HG03139 (cell line): ENCODE data around the gene DCP1A.
"Not testable (repeated sequence)": the region's sequence is repeated elsewhere in the genome, so short reads cannot be mapped to it uniquely, and the experiment has no call there.

Experiments used
- ATAC-seq: cut with Tn5 transposase; IDR thresholded peaks from one replicate; pipeline ENCODE4 v1.9.1; 2021; ENCODE audit not compliant: unreplicated experiment

The DCP1A gene

GRCh38 chr3:53347261-53348064 lies at the start of gene DCP1A:
Gene DCP1A, minus strand, starts transcription at chr3:53347543. Its CDS starts 26 bp downstream, at chr3:53347517.
- ATAC-seq, result peak; percentile 95

- no peak for ATAC-seq
These were observed 37.4 kb upstream of the DCP1A start for GRCh38 chr3:53384465-53385423.

GRCh38 chr3:53382106-53382505 lies 34.8 kb upstream of the DCP1A start:
- no peak for ATAC-seq

GRCh38 chr3:53380306-53380705 lies 33.0 kb upstream of the DCP1A start:
- ATAC-seq, result no peak

- no peak for ATAC-seq
These were observed 32.6 kb upstream of the DCP1A start for GRCh38 chr3:53379898-53380297.

GRCh38 chr3:53377794-53378193 lies 30.5 kb upstream of the DCP1A start:
- ATAC-seq, result no peak

- ATAC-seq, result no peak
These were observed 29.3 kb upstream of the DCP1A start for GRCh38 chr3:53376679-53377078.

GRCh38 chr3:53375019-53375418 lies 27.7 kb upstream of the DCP1A start:
- no peak for ATAC-seq

GRCh38 chr3:53370719-53371118 lies 23.4 kb upstream of the DCP1A start:
- not testable (repeated sequence) for ATAC-seq

- ATAC-seq, result no peak
These were observed 14.5 kb upstream of the DCP1A start for GRCh38 chr3:53361852-53362251.

GRCh38 chr3:53357458-53357857 lies 10.1 kb upstream of the DCP1A start:
- no peak for ATAC-seq

- ATAC-seq, result no peak
These were observed 7.7 kb upstream of the DCP1A start for GRCh38 chr3:53354945-53355498.

GRCh38 chr3:53353202-53353601 lies 5.9 kb upstream of the DCP1A start:
- ATAC-seq, result no peak

- ATAC-seq, result no peak
These were observed 3.3 kb upstream of the DCP1A start for GRCh38 chr3:53350652-53351051.

- ATAC-seq, result not testable (repeated sequence)
These were observed 775 bp upstream of the DCP1A start for GRCh38 chr3:53348118-53348517.

- ATAC-seq, result no peak
These were observed 452 bp downstream of the DCP1A start for GRCh38 chr3:53346922-53347260.

GRCh38 chr3:53346514-53346913 lies 829 bp downstream of the DCP1A start:
- no peak for ATAC-seq

GRCh38 chr3:53342353-53342752 lies 5.0 kb downstream of the DCP1A start:
- no peak for ATAC-seq

- ATAC-seq, result no peak
These were observed 10.0 kb downstream of the DCP1A start for GRCh38 chr3:53337167-53337940.

- ATAC-seq, result no peak
These were observed 12.6 kb downstream of the DCP1A start for GRCh38 chr3:53334742-53335141.

GRCh38 chr3:53331871-53332270 lies 15.5 kb downstream of the DCP1A start:
- ATAC-seq, result no peak
